Lower lobe of right lung (tissue), 2 donors: ENCODE measurements around the gene DPYD. TPM values are rescaled to one million over a fixed set of nuclear protein-coding genes. Genes with fewer than 3 reads are reported as not detected.

Source experiments
- ATAC-seq, 2 donors: fragments of 200-7000 bp; cut with Tn5 transposase; one replicate each; pipeline ENCODE4 v1.9.1; 2020 to 2022; ENCODE audit warnings: mild to moderate bottlenecking in 2 of 2, moderate library complexity in 2 of 2
- DNase-seq: peaks from one replicate; pipeline ENCODE4 v3.0.0-alpha.2; 2020
- H3K27ac ChIP-seq: fragments of 200-600 bp; one replicate; pipeline ENCODE4 v1.8.0; 2022
- H3K27me3 ChIP-seq: fragments of 200-600 bp; one replicate; pipeline ENCODE4 v1.8.0; 2022; ENCODE audit warnings: low read depth
- H3K36me3 ChIP-seq: fragments of 200-600 bp; one replicate; pipeline ENCODE4 v1.8.0; 2022; ENCODE audit warnings: mild to moderate bottlenecking
- H3K4me1 ChIP-seq: fragments of 200-600 bp; one replicate; pipeline ENCODE4 v1.8.0; 2022
- H3K4me3 ChIP-seq: fragments of 200-600 bp; one replicate; pipeline ENCODE4 v1.8.0; 2022; ENCODE audit warnings: mild to moderate bottlenecking
- H3K9me3 ChIP-seq: fragments of 200-600 bp; one replicate; pipeline ENCODE4 v1.8.0; 2022
- CTCF ChIP-seq: fragments of 200-600 bp; IDR thresholded peaks from one replicate; pipeline ENCODE4 v1.8.0; 2022; ENCODE audit warnings: antibody characterized with exemption, mild to moderate bottlenecking
- intact Hi-C: fragments of 100-400 bp; cut with DNase I; formaldehyde crosslinking; loops from one replicate; pipeline ENCODE4 v1.11.0; 2022
- total RNA-seq: library from RNA; stranded (reverse); fragmentation: NEBNext Ultra II Directional; extraction: Animal tissue kit (Norgen Biotek cat#: 25700); gene quantifications from one replicate; pipeline ENCODE4 v1.2.1, GENCODE V29; 2021
- donor health status: DM: no; HTN: yes; CAD: no; lungs with severe emphysema.

The DPYD gene
- total RNA-seq, 1 donor from 2014 or later = 91.9 TPM

DNA sequence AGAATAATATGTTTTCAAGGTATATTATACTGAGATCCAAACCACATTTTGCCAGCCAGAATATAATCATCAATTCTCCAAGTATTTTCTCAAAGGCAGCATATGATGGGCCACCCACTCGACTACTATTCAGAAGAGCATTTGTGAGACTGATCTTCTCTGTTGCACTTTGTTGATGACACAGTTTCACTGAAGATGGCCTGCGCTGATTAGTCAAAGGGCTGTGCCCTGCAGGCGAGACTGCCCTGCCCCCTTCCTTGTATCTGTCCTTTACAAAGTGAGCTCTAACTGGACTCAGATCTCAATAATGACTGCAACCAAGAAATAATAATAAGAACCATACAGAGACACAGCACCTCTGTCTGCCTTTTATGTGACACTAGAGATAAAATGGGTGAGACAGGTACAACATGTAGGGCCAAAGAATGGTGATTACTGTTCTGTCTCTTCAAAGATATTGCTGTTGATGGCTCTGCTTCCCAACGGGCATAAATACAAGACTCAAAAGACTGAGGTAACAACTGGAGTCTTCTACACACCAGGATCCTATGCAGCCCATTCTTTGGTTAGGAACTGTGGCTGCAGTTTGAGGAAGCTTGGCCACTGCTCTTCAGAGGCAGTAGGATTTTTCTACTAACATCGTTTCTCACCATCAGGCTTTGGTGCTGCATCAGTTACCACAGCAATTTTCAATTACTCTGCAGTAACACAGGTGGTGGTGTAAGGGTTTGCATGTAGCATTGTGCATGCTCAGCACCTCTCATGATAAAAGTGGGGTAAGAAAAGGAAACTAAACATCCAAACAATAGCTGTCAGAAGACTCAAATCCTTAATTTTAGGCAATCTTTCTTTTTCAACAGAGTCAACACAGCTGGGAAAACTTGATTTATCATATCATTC, 718.1 kb downstream of the DPYD start:
- intact Hi-C loops = no loop called here
- Histone ChIP-seq H3K27ac (no peak overlapping the region), H3K9me3 (no peaks in the 10 kb centered on the region), H3K27me3 (no peaks in the 10 kb centered on the region), H3K36me3 (no peaks in the 10 kb centered on the region), H3K4me3 (no peak overlapping the region), H3K4me1 (no peaks in the 10 kb centered on the region)
- DNase-seq (no peak), ATAC-seq (no peak)
- TF ChIP-seq CTCF = no peak

- TF ChIP-seq CTCF = no peak
- no peak overlapping the region for H3K4me3 ChIP-seq
- no peaks in the 10 kb centered on the region for H3K27me3 ChIP-seq
- DNase-seq (no peak), ATAC-seq (no peak)
- H3K36me3 ChIP-seq = no peaks in the 10 kb centered on the region
- H3K9me3 ChIP-seq = no peaks in the 10 kb centered on the region
- no peak overlapping the region for H3K27ac ChIP-seq
- intact Hi-C loops = no loop called here
- H3K4me1 ChIP-seq = no peaks in the 10 kb centered on the region
Observed at GRCh38 chr1:97201641-97202040, 719.2 kb downstream of the DPYD start.

DNA sequence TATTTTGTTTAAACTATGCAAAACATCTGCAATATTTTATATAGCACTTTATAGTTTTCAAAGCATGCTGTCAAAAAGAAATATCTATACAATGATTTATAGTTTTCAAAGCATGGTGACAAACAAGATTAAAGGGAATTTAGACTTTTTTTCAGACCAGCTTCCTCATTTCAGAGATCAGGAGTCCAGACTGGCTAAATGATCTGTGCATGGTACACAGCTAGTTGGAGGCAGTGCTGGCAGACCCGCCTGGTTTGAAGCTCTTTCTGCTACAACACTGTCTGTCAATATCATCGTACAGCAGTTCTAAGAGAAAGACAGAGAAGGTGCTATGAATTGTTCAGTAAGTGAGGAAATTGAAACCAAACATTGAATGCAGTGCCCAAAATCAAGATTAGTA, 720.2 kb downstream of the DPYD start:
- DNase-seq = no peak
- no peak for TF ChIP-seq CTCF
- H3K9me3 ChIP-seq = no peaks in the 10 kb centered on the region
- H3K4me3 ChIP-seq = no peak overlapping the region
- H3K4me1 ChIP-seq = no peaks in the 10 kb centered on the region
- intact Hi-C loops = no loop called here
- no peak overlapping the region for H3K27ac ChIP-seq
- H3K36me3 ChIP-seq = no peaks in the 10 kb centered on the region
- H3K27me3 ChIP-seq = no peaks in the 10 kb centered on the region
- ATAC-seq = no peak

DNA sequence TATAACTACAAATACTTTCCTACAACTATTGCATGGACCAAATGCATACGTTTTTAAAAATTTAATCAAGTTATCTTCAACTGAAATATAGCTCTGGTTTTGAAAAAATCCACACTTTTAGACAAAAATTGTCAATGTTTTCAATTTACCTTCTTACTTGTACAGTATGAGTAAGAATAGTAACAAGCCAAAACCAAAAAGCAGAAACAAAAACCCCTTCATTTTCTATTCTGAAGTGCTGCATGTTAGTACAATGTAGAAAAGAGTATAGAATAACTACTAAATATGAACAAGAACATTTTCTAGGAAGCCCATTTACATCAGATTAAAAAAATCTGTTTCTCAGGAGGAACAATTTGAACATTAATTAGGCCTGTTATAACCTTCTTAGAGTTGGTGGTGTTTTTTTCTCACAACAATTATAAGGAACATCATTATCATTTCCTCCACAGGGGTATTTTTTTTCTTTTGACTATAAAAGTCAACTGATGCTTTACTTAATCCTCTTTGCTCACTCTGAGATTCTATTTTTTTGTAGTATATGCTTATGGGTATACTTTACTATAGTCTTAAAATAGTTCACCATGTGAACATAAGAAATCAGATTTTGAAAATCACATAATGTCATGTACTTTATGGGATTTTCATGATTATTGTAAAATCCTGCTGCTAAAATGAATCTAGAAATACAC, 723.9 kb downstream of the DPYD start:
- no peak for TF ChIP-seq CTCF
- no peak overlapping the region for H3K4me3 ChIP-seq
- ATAC-seq (no peak), DNase-seq (no peak)
- H3K27me3 ChIP-seq = no peaks in the 10 kb centered on the region
- no peak overlapping the region for H3K27ac ChIP-seq
- H3K4me1 ChIP-seq = no peaks in the 10 kb centered on the region
- intact Hi-C loops = no loop called here
- H3K9me3 ChIP-seq = no peaks in the 10 kb centered on the region
- H3K36me3 ChIP-seq = peaks cover 10% of the 10 kb centered on the region

GRCh38 chr1:97192872-97193572, 727.8 kb downstream of the DPYD start:
- Histone ChIP-seq H3K4me1 (no peaks in the 10 kb centered on the region), H3K9me3 (no peaks in the 10 kb centered on the region), H3K4me3 (no peak overlapping the region), H3K27me3 (no peaks in the 10 kb centered on the region), H3K27ac (no peak overlapping the region), H3K36me3 (peaks cover 10% of the 10 kb centered on the region)
- no peak for TF ChIP-seq CTCF
- intact Hi-C loops = no loop called here
- peak; percentile 43 to 88 for ATAC-seq
- no peak for DNase-seq
